ENCODE data around the gene PARD3B. TPM values are rescaled to one million over a fixed set of nuclear protein-coding genes. Genes with fewer than 3 reads are reported as not detected.

Gene PARD3B
- total and polyA plus RNA-seq, 8 donors: 18.5 to 24.6 (median 21.1) TPM

DNA sequence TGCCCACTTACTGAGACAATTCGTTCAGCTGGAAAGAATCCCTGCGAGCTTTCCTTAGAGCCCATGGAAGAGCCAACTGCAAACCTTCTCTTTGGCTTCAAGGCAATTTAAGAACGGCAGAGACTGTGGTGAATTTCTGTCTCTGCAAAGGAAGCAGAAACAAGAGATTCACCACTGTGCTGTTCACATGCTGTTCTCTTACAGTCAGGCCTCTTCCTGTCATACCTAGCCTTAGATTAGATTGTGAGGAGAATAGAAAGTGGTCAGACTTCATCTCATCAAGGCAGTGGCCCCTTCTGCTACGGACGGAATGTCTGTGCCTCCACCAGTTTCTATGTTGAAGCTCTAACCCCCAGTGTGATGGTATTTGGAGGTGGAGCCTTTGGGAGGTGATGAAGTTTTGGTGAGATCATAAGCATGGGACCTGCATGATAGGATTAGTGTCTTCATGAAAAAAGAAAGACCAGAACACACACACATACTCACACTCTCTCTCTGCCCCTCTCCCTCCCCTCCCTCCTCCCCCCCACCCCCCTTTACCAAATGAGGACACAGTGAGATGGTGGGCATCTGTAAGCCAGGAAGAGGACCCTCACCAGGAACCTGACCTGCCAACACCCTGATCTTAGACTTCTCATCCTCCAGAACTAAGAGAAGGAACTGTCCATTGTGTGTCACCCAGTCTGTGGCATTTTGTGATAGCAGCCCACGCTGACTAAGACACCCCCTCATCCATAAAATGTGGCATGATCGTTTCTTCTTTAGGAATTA is 1091.5 kb downstream of the PARD3B start:
- TF ChIP-seq CTCF (IDR thresholded peaks at IDR 0.05): no peak

GRCh38 chr2:205637320-205637602 is 1092.0 kb downstream of the PARD3B start:
- no peaks in the 10 kb centered on the region for H3K36me3 ChIP-seq
- no peak for DNase-seq
- intact Hi-C loops (cut with DNase I): no loop called here
- no peak for TF ChIP-seq CTCF (IDR thresholded peaks at IDR 0.05)
- no peak overlapping the region for H3K27ac ChIP-seq
- no peak for ATAC-seq
- peaks cover 0 to 3% of the 10 kb centered on the region in 2 donors for H3K9me3 ChIP-seq
- H3K27me3 ChIP-seq: no peaks in the 10 kb centered on the region
- no peak overlapping the region for H3K4me3 ChIP-seq
- H3K4me1 ChIP-seq: no peaks in the 10 kb centered on the region

More for the DNA sequence above, 1091.5 kb downstream of the PARD3B start:
- DNase-seq (no peak), ATAC-seq (no peak)
- Histone ChIP-seq H3K4me3 (no peak overlapping the region), H3K27ac (no peak overlapping the region), H3K36me3 (no peaks in the 10 kb centered on the region), H3K4me1 (no peaks in the 10 kb centered on the region), H3K9me3 (peaks cover 0 to 3% of the 10 kb centered on the region in 2 donors), H3K27me3 (no peaks in the 10 kb centered on the region)
- intact Hi-C loops (cut with DNase I): no loop called here

- TF ChIP-seq CTCF (IDR thresholded peaks at IDR 0.05): no peak
- H3K9me3 ChIP-seq: peaks cover 0 to 3% of the 10 kb centered on the region in 2 donors
- H3K4me1 ChIP-seq: peaks cover 0 to 2% of the 10 kb centered on the region in 2 donors
- no peak overlapping the region for H3K4me3 ChIP-seq
- no peak overlapping the region for H3K27ac ChIP-seq
- no peak for ATAC-seq
- no peak for DNase-seq
- no peaks in the 10 kb centered on the region for H3K36me3 ChIP-seq
- intact Hi-C loops (cut with DNase I): no loop called here
- no peaks in the 10 kb centered on the region for H3K27me3 ChIP-seq
Measured at GRCh38 chr2:205637779-205638503, 1092.7 kb downstream of the PARD3B start.

GRCh38 chr2:205640716-205641115 is 1095.4 kb downstream of the PARD3B start:
- DNase-seq: no peak
- ATAC-seq: no peak
- intact Hi-C loops (cut with DNase I): no loop called here
- Histone ChIP-seq H3K27me3 (no peaks in the 10 kb centered on the region), H3K36me3 (no peaks in the 10 kb centered on the region), H3K9me3 (peaks cover 0 to 3% of the 10 kb centered on the region in 2 donors), H3K4me3 (no peak overlapping the region), H3K27ac (no peak overlapping the region), H3K4me1 (peaks cover 0 to 6% of the 10 kb centered on the region in 2 donors)
- TF ChIP-seq CTCF (IDR thresholded peaks at IDR 0.05): no peak

- Histone ChIP-seq H3K27ac (no peak overlapping the region), H3K36me3 (no peaks in the 10 kb centered on the region), H3K27me3 (no peaks in the 10 kb centered on the region), H3K4me1 (peaks cover 0 to 6% of the 10 kb centered on the region in 2 donors), H3K9me3 (peaks cover 0 to 3% of the 10 kb centered on the region in 2 donors), H3K4me3 (no peak overlapping the region)
- ATAC-seq: peak; percentile 24
- intact Hi-C loops (cut with DNase I): no loop called here
- DNase-seq: no peak
- no peak for TF ChIP-seq CTCF (IDR thresholded peaks at IDR 0.05)
Measured at GRCh38 chr2:205642599-205643356, 1097.5 kb downstream of the PARD3B start.
